Astrocyte (in vitro differentiated cells and primary cell): Measurements from ENCODE around the gene IL10RA.

Experiments used
- EZH2 ChIP-seq: IDR thresholded peaks from 2 replicates; pipeline ENCODE4 v1.6.1; 2012; ENCODE audit warnings: mild to moderate bottlenecking, low read length, inconsistent platforms; ENCODE audit not compliant: insufficient read depth
- TF ChIP-seq, protein P1 (sequence below): IDR thresholded peaks from 2 replicates; pipeline ENCODE4 v1.5.1; 2011; ENCODE audit warnings: low read depth, mild to moderate bottlenecking, inconsistent platforms, low read length, moderate library complexity; ENCODE audit not compliant: insufficient read depth

- TF ChIP-seq, protein P1, sequence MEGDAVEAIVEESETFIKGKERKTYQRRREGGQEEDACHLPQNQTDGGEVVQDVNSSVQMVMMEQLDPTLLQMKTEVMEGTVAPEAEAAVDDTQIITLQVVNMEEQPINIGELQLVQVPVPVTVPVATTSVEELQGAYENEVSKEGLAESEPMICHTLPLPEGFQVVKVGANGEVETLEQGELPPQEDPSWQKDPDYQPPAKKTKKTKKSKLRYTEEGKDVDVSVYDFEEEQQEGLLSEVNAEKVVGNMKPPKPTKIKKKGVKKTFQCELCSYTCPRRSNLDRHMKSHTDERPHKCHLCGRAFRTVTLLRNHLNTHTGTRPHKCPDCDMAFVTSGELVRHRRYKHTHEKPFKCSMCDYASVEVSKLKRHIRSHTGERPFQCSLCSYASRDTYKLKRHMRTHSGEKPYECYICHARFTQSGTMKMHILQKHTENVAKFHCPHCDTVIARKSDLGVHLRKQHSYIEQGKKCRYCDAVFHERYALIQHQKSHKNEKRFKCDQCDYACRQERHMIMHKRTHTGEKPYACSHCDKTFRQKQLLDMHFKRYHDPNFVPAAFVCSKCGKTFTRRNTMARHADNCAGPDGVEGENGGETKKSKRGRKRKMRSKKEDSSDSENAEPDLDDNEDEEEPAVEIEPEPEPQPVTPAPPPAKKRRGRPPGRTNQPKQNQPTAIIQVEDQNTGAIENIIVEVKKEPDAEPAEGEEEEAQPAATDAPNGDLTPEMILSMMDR, result no peak
- no peak for TF ChIP-seq EZH2
These were observed 63.6 kb downstream of the IL10RA start for GRCh38 chr11:118049771-118050170.
